ENCODE data around the gene CRTC1.
"Not testable (repeated sequence)": the region's sequence is repeated elsewhere in the genome, so short reads cannot be mapped to it uniquely, and the experiment has no call there.

The CRTC1 gene

GRCh38 chr19:18668744-18669523, 14.5 kb upstream of the CRTC1 start:
- no peak for DNase-seq (ENCODE audit: low read depth in 2 of 2)

GRCh38 chr19:18669524-18669817, 14.0 kb upstream of the CRTC1 start:
- DNase-seq (ENCODE audit: low read depth in 2 of 2) = no peak

GRCh38 chr19:18669883-18670282, 13.6 kb upstream of the CRTC1 start:
- DNase-seq (ENCODE audit: low read depth in 2 of 2) = no peak

GRCh38 chr19:18670312-18670711, 13.2 kb upstream of the CRTC1 start:
- no peak for DNase-seq (ENCODE audit: low read depth in 2 of 2)

DNA sequence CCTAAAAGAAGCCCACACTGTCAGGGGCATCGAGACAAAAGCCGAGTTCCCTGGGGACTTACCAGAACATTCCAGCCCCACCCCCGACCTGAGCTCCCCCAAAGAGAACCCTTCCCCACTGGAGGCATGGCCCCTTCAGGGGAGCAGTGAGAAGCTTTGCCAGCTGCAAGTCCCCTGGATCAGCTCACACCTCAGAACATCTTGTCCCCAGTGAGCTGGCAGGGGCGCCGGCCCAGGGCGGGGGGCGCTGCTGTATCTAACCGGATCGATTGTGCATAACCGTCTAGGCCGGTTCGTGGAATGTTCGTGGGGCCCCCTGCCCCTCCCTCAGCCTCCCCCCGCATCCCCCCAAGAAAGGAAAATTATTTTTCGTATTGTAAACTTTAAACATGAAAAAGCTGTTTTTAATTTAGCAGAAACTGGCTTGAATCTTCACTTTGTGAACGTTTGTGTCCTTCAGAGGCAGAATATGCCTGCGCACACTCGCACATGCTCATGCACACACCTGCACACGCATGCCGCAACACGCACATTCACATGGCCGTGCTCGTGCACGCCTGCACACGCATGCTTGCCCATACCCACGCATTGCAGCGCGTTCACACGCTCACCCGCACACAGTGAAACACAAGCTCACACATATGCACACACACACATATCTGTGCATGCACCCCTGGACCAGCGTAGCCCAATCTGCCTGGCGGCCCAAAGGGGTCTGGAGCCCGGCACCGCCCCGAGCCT, 12.0 kb upstream of the CRTC1 start:
- DNase-seq (ENCODE audit: low read depth in 2 of 2) = no peak

- DNase-seq (ENCODE audit: low read depth in 2 of 2) = no peak
Measured at GRCh38 chr19:18672044-18672451, 11.4 kb upstream of the CRTC1 start.

DNA sequence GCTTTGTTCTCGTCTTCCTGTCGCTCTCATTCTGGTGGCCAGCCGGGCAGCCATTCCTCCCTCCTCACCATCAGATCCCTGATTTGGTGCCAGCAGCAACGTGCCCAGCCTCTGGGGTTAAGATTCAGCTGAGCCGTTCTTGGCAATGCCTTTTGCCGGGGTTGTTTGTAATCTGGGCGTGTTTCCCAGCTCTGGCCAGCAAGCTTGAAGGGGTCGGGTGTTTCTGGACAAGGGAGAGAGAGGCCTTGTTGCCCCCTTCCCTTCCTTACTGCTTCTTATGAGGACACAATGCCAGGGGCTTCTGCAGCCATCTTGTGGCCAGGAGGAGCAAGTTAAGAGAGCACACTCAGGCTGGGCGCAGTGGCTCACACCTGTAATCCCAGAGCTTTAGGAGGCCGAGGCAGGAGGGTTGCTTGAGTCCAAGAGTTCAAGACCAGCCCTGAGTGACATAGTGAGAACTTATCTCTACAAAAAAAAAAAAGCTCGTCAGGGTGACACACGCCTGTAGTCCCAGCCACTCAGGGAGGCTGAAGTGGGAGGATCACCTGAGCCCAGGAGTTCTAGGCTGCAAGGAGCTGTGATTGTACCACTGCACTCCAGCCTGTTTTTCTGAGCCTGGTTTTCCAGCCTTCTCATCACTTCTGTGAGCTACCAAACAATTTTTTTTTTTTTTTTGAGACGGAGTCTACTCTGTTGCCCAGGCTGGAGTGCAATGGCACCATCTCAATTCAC, 10.7 kb upstream of the CRTC1 start:
- no peak for DNase-seq (ENCODE audit: low read depth in 2 of 2)

GRCh38 chr19:18674616-18675015, 8.9 kb upstream of the CRTC1 start:
- DNase-seq (ENCODE audit: low read depth in 2 of 2) = no peak

DNA sequence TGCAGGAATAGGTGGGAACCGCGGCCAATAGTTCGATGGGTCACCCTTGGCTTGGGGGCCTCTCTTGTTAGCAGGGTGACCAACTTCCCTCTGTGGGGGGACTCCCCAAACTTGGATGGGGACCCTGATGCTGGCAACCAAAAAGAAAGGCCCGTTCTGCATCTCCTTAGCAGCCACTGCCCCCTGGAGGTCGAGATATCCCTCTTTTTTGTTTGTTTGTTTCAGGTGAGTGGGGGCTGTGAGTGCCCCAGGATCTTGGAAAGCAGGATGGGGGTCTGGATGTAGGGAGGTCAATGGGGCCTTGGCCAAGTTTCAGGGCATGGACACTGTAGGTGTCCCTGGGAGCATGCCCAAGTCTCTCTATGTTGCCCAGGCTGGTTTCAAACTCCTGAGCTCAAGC, 7.7 kb upstream of the CRTC1 start:
- DNase-seq (ENCODE audit: low read depth in 2 of 2) = peak in 1 of 2 donors; percentile 18

- no peak for DNase-seq (ENCODE audit: low read depth in 2 of 2)
Measured at GRCh38 chr19:18676692-18677091, 6.8 kb upstream of the CRTC1 start.

GRCh38 chr19:18677156-18677555, 6.3 kb upstream of the CRTC1 start:
- DNase-seq (ENCODE audit: low read depth in 2 of 2) = no peak

DNA sequence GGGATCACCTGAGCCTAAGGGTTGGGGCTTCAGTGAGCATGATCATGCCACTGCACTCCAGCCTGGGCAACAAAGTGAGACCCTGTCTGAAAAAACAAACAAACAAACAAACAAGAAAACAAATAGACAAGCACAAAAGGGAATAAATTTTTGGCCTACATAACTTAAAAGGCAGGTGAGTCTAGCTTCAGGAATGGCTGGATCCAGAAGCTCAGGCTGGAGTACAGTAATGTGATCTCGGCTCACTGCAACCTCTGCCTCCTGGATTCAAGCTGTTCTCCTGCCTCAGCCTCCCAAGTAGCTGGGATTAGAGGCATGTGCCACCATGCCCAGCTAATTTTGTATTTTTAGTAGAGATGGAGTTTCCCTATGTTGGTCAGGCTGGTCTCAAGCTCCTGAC, 3.3 kb upstream of the CRTC1 start:
- DNase-seq (ENCODE audit: low read depth in 2 of 2) = not testable (repeated sequence)

- DNase-seq (ENCODE audit: low read depth in 2 of 2) = no peak
Measured at GRCh38 chr19:18682807-18683108, 722 bp upstream of the CRTC1 start.

GRCh38 chr19:18683958-18684641, 620 bp downstream of the CRTC1 start:
- no peak for DNase-seq (ENCODE audit: low read depth in 2 of 2)

- DNase-seq (ENCODE audit: low read depth in 2 of 2) = no peak
Measured at GRCh38 chr19:18684642-18684993, 1.1 kb downstream of the CRTC1 start.

DNA sequence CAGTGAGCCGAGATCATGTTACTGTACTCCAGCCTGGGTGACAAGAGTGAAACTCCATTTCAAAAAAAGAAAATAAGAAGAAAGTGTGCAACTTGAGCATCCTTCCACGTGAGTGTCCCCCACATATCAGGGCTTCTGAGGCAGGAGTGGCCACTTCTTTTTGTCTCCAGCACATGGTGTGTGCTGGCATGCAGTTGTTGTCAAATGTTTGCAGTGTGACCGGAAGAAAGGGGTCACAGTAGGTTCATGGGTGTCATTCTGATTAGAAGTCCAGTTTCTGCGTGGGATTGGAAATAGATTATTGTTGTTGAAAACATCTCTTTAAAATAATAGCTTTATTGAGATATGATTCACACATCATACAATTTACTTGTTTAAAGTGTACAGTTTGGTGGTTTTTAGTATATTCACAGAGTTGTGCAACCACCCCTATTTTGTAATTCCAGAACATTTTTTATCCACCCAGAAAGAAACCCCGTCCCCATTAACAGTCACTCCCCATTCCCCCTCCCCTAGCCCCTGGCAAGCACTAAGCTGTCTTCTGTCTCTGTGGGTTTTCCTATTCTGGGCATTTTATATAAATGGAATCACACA, 2.2 kb downstream of the CRTC1 start:
- DNase-seq (ENCODE audit: low read depth in 2 of 2) = no peak

DNA sequence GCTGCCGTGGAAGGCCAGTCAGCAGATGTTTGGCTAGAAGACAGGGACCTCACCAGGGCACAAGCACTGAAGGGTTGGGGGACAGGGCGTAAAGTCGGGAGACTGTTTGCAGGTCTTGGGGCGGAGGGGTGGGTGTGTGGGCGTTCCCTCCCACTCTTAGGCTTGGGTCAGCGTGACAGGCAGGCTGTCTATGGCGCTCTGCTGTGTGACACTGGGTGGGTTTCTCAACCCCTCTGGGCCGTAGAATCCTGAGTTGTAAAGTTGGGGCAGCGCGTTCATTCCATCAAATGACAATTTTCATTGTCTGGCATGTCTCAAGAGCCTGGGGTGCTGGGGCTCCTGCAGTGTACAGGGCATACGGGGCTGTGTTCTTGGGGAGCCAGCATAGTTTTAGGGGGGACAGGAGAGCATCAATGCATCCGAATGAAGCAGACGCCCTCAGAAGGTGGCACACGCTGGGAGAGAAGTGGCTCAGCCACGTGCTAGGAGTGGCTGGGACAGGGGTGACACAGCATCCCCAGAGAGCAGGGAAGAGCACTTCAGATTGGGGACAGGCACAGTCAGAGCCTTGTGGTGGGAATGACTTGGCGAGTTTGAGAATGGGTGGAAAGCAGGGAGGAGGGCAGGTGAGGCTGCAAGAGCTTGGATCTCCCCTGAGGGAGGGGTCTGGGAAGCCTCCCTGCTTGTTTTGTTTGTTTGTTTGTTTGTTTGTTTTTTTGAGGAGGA, 4.4 kb downstream of the CRTC1 start:
- DNase-seq (ENCODE audit: low read depth in 2 of 2) = no peak

DNA sequence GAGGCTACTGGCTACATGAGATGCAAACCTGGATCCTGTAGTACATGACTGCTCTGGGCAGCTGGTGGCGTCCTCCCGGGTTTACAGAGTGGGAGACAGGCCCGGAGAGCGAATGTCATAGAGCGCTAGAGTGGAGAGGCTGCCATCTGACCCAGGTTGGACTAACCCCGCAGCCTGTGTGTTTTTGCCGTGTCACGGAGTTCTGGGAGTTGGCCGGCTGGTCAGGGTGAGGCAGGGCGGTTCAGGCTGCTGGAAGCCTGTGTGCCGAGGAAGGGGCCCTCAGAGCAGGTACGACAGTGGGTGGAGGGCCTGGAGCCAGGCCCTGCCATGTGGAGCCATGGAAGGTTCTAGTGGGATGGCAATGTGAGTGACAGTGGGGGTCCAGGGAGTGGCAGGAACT, 12.5 kb downstream of the CRTC1 start:
- no peak for DNase-seq (ENCODE audit: low read depth in 2 of 2)

GRCh38 chr19:18697680-18698079, 14.2 kb downstream of the CRTC1 start:
- DNase-seq (ENCODE audit: low read depth in 2 of 2) = no peak

DNA sequence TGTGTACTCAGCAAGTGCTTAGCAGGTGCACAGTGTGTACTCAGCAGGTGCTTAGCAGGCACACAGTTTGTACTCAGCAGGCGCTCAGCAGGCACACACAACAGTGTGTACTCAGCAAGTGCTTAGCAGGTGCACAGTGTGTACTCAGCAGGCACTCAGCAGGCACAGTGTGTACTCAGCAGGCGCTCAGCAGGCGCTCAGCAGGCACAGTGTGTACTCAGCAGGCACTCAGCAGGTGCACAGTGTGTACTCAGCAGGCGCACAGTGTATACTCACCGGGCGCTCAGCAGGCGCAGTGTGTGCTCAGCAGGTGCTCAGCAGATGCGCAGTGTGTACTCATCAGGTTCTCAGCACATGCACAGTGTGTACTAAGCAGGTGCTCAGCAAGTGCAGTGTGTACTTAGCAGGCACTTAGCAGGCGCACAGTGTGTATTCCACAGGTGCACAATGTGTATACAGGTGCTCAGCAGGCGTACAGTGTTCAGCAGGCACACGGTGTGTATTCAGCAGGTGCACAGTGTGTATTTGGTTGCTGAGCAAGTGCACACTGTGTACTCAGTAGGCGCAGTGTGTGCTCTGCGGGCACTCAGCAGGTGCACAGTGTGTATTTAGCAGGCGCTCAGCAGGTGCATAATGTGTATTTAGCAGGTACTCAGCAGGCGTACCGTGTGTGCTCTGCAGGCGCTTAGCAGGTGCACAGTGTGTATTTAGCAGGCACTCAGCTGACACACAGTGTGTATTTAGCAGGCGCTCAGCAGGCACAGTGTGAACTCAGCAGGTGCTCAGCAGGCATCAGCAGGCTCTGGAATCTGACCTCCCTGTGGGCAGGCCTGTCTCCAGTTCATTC, 15.1 kb downstream of the CRTC1 start:
- DNase-seq (ENCODE audit: low read depth in 2 of 2) = no peak

Measured in stimulated activated CD8-positive, alpha-beta memory T cell treated with anti-CD3 and anti-CD28 coated beads, Interleukin-2, amount 100 ng/mL, for 48 hours (primary cell).